ENCODE data around the gene TYRP1.

The TYRP1 gene

DNA sequence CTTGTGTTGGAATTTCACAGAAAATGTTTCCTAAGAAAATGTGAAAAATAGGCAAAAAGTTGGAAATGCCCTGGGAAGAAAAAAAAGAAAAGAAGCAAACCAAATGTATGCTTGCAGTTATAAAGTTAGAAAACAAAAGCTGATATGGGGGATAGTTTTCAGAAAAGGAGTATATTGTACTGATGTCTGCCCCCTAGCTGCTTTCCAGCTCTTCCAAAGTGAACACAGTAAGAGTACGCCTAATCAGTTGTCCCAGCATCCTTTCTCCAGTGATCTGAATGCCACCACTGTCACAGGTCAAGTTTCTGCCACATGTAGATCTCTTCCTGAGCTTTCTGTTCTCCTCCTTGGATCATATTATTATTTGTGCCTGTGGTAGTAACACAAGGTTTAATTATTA is 5.8 kb downstream of the TYRP1 start:
- Histone ChIP-seq H3K79me2 (ENCODE audit: control insufficient read depth, low read length) (no peaks in the 10 kb centered on the region), H3K27ac (ENCODE audit: low read depth, low read length) (no peak overlapping the region), H3K27me3 (ENCODE audit: control insufficient read depth, low read length) (no peaks in the 10 kb centered on the region), H3K9me2 (replicated peaks; ENCODE audit: control insufficient read depth, low read length) (no peaks in the 10 kb centered on the region), H3K4me2 (ENCODE audit: low read length) (no peak overlapping the region), H3K4me3 (ENCODE audit: low read length) (no peak overlapping the region), H4K20me1 (ENCODE audit: control insufficient read depth, insufficient read depth, low read depth, low read length) (no peaks in the 10 kb centered on the region), H3K9me3 (ENCODE audit: control insufficient read depth, insufficient read depth, low read length) (no peaks in the 10 kb centered on the region), H3K36me3 (ENCODE audit: control insufficient read depth, low read length) (no peaks in the 10 kb centered on the region), H3K4me1 (ENCODE audit: control insufficient read depth, low read length) (no peaks in the 10 kb centered on the region), H3F3A (ENCODE audit: control insufficient read depth, insufficient read depth) (no peaks in the 10 kb centered on the region)
- TF ChIP-seq EZH2phosphoT487 (IDR thresholded peaks at IDR 0.05; ENCODE audit: borderline replicate concordance, low read length) = no peak
- TF ChIP-seq, protein P1, sequence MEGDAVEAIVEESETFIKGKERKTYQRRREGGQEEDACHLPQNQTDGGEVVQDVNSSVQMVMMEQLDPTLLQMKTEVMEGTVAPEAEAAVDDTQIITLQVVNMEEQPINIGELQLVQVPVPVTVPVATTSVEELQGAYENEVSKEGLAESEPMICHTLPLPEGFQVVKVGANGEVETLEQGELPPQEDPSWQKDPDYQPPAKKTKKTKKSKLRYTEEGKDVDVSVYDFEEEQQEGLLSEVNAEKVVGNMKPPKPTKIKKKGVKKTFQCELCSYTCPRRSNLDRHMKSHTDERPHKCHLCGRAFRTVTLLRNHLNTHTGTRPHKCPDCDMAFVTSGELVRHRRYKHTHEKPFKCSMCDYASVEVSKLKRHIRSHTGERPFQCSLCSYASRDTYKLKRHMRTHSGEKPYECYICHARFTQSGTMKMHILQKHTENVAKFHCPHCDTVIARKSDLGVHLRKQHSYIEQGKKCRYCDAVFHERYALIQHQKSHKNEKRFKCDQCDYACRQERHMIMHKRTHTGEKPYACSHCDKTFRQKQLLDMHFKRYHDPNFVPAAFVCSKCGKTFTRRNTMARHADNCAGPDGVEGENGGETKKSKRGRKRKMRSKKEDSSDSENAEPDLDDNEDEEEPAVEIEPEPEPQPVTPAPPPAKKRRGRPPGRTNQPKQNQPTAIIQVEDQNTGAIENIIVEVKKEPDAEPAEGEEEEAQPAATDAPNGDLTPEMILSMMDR (IDR thresholded peaks at IDR 0.05; ENCODE audit: low read depth, low read length, poor library complexity, severe bottlenecking) = no peak

DNA sequence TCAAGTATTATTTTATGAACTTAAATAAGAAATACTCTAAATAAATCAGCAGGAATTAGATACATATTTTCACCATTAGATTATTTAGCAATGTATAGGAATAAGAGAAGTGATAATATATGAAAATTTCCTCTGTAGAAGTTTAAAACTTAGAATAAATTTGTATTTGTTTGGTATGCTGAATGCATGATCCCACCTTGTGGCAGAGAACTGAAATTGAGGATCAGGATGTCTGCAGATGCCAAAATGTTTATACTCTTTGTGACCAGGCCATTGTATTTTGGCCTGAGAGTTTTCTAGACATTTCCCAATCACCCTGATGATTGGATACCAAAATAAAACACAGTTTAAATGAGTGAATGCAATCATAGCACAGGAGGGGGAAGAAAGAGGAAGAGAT is 6.3 kb downstream of the TYRP1 start:
- TF ChIP-seq, protein P1 (IDR thresholded peaks at IDR 0.05; ENCODE audit: low read depth, low read length, poor library complexity, severe bottlenecking) = no peak
- no peak for TF ChIP-seq EZH2phosphoT487 (IDR thresholded peaks at IDR 0.05; ENCODE audit: borderline replicate concordance, low read length)
- no peaks in the 10 kb centered on the region for H3K27me3 ChIP-seq (ENCODE audit: control insufficient read depth, low read length)
- H3K79me2 ChIP-seq (ENCODE audit: control insufficient read depth, low read length) = no peaks in the 10 kb centered on the region
- H3K4me1 ChIP-seq (ENCODE audit: control insufficient read depth, low read length) = no peaks in the 10 kb centered on the region
- no peak overlapping the region for H3K27ac ChIP-seq (ENCODE audit: low read depth, low read length)
- no peaks in the 10 kb centered on the region for H4K20me1 ChIP-seq (ENCODE audit: control insufficient read depth, insufficient read depth, low read depth, low read length)
- no peaks in the 10 kb centered on the region for H3K9me2 ChIP-seq (replicated peaks; ENCODE audit: control insufficient read depth, low read length)
- no peak overlapping the region for H3K4me3 ChIP-seq (ENCODE audit: low read length)
- no peak overlapping the region for H3K4me2 ChIP-seq (ENCODE audit: low read length)
- no peaks in the 10 kb centered on the region for H3K36me3 ChIP-seq (ENCODE audit: control insufficient read depth, low read length)
- H3F3A ChIP-seq (ENCODE audit: control insufficient read depth, insufficient read depth) = no peaks in the 10 kb centered on the region
- no peaks in the 10 kb centered on the region for H3K9me3 ChIP-seq (ENCODE audit: control insufficient read depth, insufficient read depth, low read length)

DNA sequence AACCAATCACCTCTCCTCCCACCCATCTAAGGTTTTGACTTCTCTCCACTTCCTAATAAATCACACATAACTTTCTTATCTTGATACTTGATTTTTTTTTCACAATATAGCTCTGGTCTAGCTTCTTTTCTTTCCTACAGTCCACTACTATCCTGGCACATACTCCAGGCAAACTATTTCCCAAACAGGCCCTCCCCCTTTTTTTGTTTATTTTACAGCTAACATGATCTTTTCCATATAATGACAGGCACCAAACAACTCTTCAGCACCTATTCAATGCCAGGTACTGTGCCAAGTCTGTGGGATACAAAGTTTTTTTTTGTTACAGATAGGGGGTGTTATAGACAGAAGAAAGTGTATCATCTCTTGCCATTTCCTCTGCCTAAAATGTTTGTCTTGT is 7.9 kb downstream of the TYRP1 start:
- TF ChIP-seq, protein P1 (IDR thresholded peaks at IDR 0.05; ENCODE audit: low read depth, low read length, poor library complexity, severe bottlenecking) = no peak
- TF ChIP-seq EZH2phosphoT487 (IDR thresholded peaks at IDR 0.05; ENCODE audit: borderline replicate concordance, low read length) = no peak
- Histone ChIP-seq H4K20me1 (ENCODE audit: control insufficient read depth, insufficient read depth, low read depth, low read length) (no peaks in the 10 kb centered on the region), H3K27ac (ENCODE audit: low read depth, low read length) (no peak overlapping the region), H3K27me3 (ENCODE audit: control insufficient read depth, low read length) (no peaks in the 10 kb centered on the region), H3K9me3 (ENCODE audit: control insufficient read depth, insufficient read depth, low read length) (no peaks in the 10 kb centered on the region), H3K4me1 (ENCODE audit: control insufficient read depth, low read length) (no peaks in the 10 kb centered on the region), H3K4me3 (ENCODE audit: low read length) (no peak overlapping the region), H3K4me2 (ENCODE audit: low read length) (no peak overlapping the region), H3K79me2 (ENCODE audit: control insufficient read depth, low read length) (no peaks in the 10 kb centered on the region), H3K36me3 (ENCODE audit: control insufficient read depth, low read length) (no peaks in the 10 kb centered on the region), H3K9me2 (replicated peaks; ENCODE audit: control insufficient read depth, low read length) (no peaks in the 10 kb centered on the region), H3F3A (ENCODE audit: control insufficient read depth, insufficient read depth) (no peaks in the 10 kb centered on the region)
